Endothelial cell of umbilical vein (primary cell): ENCODE results near the gene CASK. TPM values are rescaled to one million over a fixed set of nuclear protein-coding genes. Genes with fewer than 3 reads are reported as not detected.

Experiments used
- BruUV-seq: library from RNA; stranded (reverse); fragments of 400-500 nt; replicated peaks from 2 replicates; lab custom pipeline; 2021; lab: Mats Ljungman, UMichigan
- CTCF ChIA-PET: fragments of 300-600, 350-600 bp; sonication (Branson Sonifier 250); formaldehyde crosslinking; loops from one replicate; lab custom pipeline; 2021; ENCODE audit warnings: antibody characterized with exemption, inconsistent platforms; lab: Charles Lee
- POLR2A ChIA-PET: fragments of 300-600, 350-600 bp; sonication (Branson Sonifier 250); formaldehyde crosslinking; loops from one replicate; lab custom pipeline; 2021; ENCODE audit warnings: antibody characterized with exemption, inconsistent platforms; lab: Charles Lee
- DNase-seq: peaks from one replicate; pipeline ENCODE4 v3.0.0-alpha.2; 2011; ENCODE audit warnings: low read depth, low spot score
- FAIRE-seq: peaks from 2 replicates; lab custom pipeline; 2011; peaks lifted over from hg19 to GRCh38; lab: Jason Lieb, UNC
- H2AFZ ChIP-seq: 2 replicates; pipeline ENCODE4 v1.6.0; 2012; ENCODE audit warnings: low read depth, low read length, control low read depth, inconsistent platforms
- H3K27ac ChIP-seq: 2 replicates; pipeline ENCODE4 v1.5.1; 2011; ENCODE audit warnings: low read depth, mild to moderate bottlenecking, control low read depth, low read length, moderate library complexity; ENCODE audit not compliant: insufficient read depth
- H3K27me3 ChIP-seq, 2 experiments: 2 replicates each; pipeline versions ENCODE4 v1.6.0 to v1.6.1; 2011; ENCODE audit warnings: low read length in 2 of 2, mixed read lengths in 1 of 2; ENCODE audit not compliant: control insufficient read depth in 2 of 2, insufficient read depth in 2 of 2
- H3K36me3 ChIP-seq, 2 experiments: 2 replicates in 1 of 2; 3 replicates in 1 of 2; pipeline ENCODE4 v1.5.1; 2011; ENCODE audit warnings: low read length in 2 of 2, mild to moderate bottlenecking in 1 of 2, moderate library complexity in 1 of 2; ENCODE audit not compliant: control insufficient read depth in 2 of 2, insufficient read depth in 2 of 2; ENCODE audit errors: extremely low read depth in 1 of 2
- H3K4me1 ChIP-seq: 3 replicates; pipeline ENCODE4 v1.5.1; 2011; ENCODE audit warnings: mild to moderate bottlenecking, low read length; ENCODE audit not compliant: control insufficient read depth, insufficient read depth; ENCODE audit errors: extremely low read depth
- H3K4me2 ChIP-seq: 2 replicates; pipeline ENCODE4 v1.6.1; 2011; ENCODE audit warnings: low read length, control low read depth, mixed read lengths; ENCODE audit not compliant: insufficient read depth
- H3K4me3 ChIP-seq, 3 experiments: fragments of 200-600 bp in 1 of 3; sonication (generic), shearing (Covaris generic) in 1 of 3; replicated peaks in 1 of 3; 2 replicates each; pipeline ENCODE4 v1.5.1; 2011 to 2016; ENCODE audit warnings: control low read depth in 3 of 3, low read length in 3 of 3, mild to moderate bottlenecking in 2 of 3, inconsistent platforms in 1 of 3, low read depth in 1 of 3, moderate library complexity in 1 of 3; ENCODE audit not compliant: insufficient read depth in 1 of 3
- H3K79me2 ChIP-seq: 2 replicates; pipeline ENCODE4 v1.6.0; 2012; ENCODE audit warnings: low read length, inconsistent platforms; ENCODE audit not compliant: control insufficient read depth, insufficient read depth
- H3K9ac ChIP-seq: replicated peaks from 2 replicates; pipeline ENCODE3; 2011; ENCODE audit warnings: low read length, control low read depth; ENCODE audit not compliant: insufficient read depth; ENCODE audit errors: extremely low read depth
- H3K9me1 ChIP-seq: replicated peaks from 3 replicates; pipeline ENCODE4 v1.6.0; 2011; ENCODE audit warnings: mild to moderate bottlenecking, low read length; ENCODE audit not compliant: control insufficient read depth, insufficient read depth; ENCODE audit errors: extremely low read depth
- H3K9me3 ChIP-seq: replicated peaks from 2 replicates; pipeline ENCODE4 v1.5.1; 2012; ENCODE audit warnings: low read length, inconsistent platforms; ENCODE audit not compliant: control insufficient read depth, insufficient read depth
- H4K20me1 ChIP-seq: replicated peaks from 2 replicates; pipeline ENCODE3; 2011; ENCODE audit warnings: mild to moderate bottlenecking, low read length; ENCODE audit not compliant: control insufficient read depth, insufficient read depth; ENCODE audit errors: extremely low read depth
- CTCF ChIP-seq, 2 donors: IDR thresholded peaks; 1 replicate in 1 of 2; 2 replicates in 1 of 2; pipeline ENCODE4 v1.5.1; 2011; ENCODE audit warnings: low read length in 2 of 2, mild to moderate bottlenecking in 2 of 2, moderate library complexity in 2 of 2, control low read depth in 1 of 2, inconsistent platforms in 1 of 2, low read depth in 1 of 2; ENCODE audit not compliant: insufficient read depth in 1 of 2; ENCODE audit errors: extremely low read depth in 1 of 2
- EZH2 ChIP-seq: IDR thresholded peaks from 2 replicates; pipeline ENCODE4 v1.6.1; 2012; ENCODE audit warnings: borderline replicate concordance, low read depth, mild to moderate bottlenecking, moderate library complexity, low read length, inconsistent platforms; ENCODE audit not compliant: severe bottlenecking
- FOS ChIP-seq: IDR thresholded peaks from 2 replicates; pipeline ENCODE4 v1.6.1; 2011; ENCODE audit warnings: mild to moderate bottlenecking, low read length, moderate library complexity, borderline replicate concordance; ENCODE audit not compliant: insufficient read depth
- GATA2 ChIP-seq: IDR thresholded peaks from 2 replicates; pipeline ENCODE4 v1.7.0; 2011; ENCODE audit warnings: low read depth, mild to moderate bottlenecking, moderate library complexity, mixed read lengths, low read length; ENCODE audit not compliant: insufficient read length, insufficient read depth
- JUN ChIP-seq: IDR thresholded peaks from 2 replicates; pipeline ENCODE4 v1.6.1; 2011; ENCODE audit warnings: borderline replicate concordance, low read depth; ENCODE audit not compliant: insufficient read length, insufficient read depth
- MAX ChIP-seq: IDR thresholded peaks from 2 replicates; pipeline ENCODE4 v1.6.1; 2011; ENCODE audit not compliant: insufficient read depth, insufficient read length
- MYC ChIP-seq: IDR thresholded peaks from one replicate; pipeline ENCODE4 v1.6.1; 2011; ENCODE audit warnings: mild to moderate bottlenecking, low read depth, low read length
- POLR2A ChIP-seq: IDR thresholded peaks from 2 replicates; pipeline ENCODE4 v1.6.1; 2012; ENCODE audit warnings: low read depth, mild to moderate bottlenecking, control low read depth, low read length
- POLR2AphosphoS5 ChIP-seq: IDR thresholded peaks from 2 replicates; pipeline ENCODE4 v1.6.1; 2012; ENCODE audit warnings: low read depth, mild to moderate bottlenecking, control low read depth, low read length, moderate library complexity; ENCODE audit not compliant: insufficient read depth
- dilution Hi-C: fragments of 300-500 bp; cut with MboI; formaldehyde crosslinking; loops from one replicate; pipeline ENCODE4 v1.15.0; 2019; ENCODE audit warnings: low sequenced_read_pairs; ENCODE audit not compliant: extremely low pct_ligation_motif_present
- intact Hi-C: fragments of 100-400 bp; cut with micrococcal nuclease; formaldehyde crosslinking; loops from one replicate; pipeline ENCODE4 v1.10.0; 2022
- polyA plus RNA-seq, 4 experiments: library from polyadenylated mRNA; depleted of rRNA in 3 of 4; stranded (reverse) in 3 of 4; unstranded in 1 of 4; fragments of >200 nt; gene quantifications; 2 replicates each; pipeline versions ENCODE4 v1.2.1 to v1.2.3, GENCODE V29; 2011 to 2012; ENCODE audit warnings: missing spikeins in 1 of 4
- total RNA-seq: library from RNA; stranded (reverse); gene quantifications from 2 replicates; pipeline ENCODE4 v1.2.3, GENCODE V29; 2021

The CASK gene
- total and polyA plus RNA-seq, 2 donors (not counting 3 experiments of a cell fraction or from before 2014, with no cell fraction given) = 6.4 to 30.4 TPM

GRCh38 chrX:41808047-41808446 is 115.3 kb downstream of the CASK start:
- Histone ChIP-seq H3K9me3 (no peaks in the 10 kb centered on the region), H3K79me2 (no peaks in the 10 kb centered on the region), H3K27ac (no peak overlapping the region), H3K4me1 (no peaks in the 10 kb centered on the region), H4K20me1 (no peaks in the 10 kb centered on the region), H3K9ac (no peak overlapping the region), H3K9me1 (no peaks in the 10 kb centered on the region), H3K4me2 (no peak overlapping the region), H3K27me3 (no peaks in the 10 kb centered on the region), H2AFZ (no peak overlapping the region), H3K36me3 (no peaks in the 10 kb centered on the region), H3K4me3 (no peak overlapping the region)
- FAIRE-seq (no peak), DNase-seq (no peak)
- POLR2A ChIA-PET = no interaction called here
- dilution Hi-C loops = no loop called here
- CTCF ChIA-PET = no interaction called here
- TF ChIP-seq GATA2 = no peak
- TF ChIP-seq MAX = no peak
- TF ChIP-seq POLR2A = no peak
- no peak for TF ChIP-seq EZH2
- TF ChIP-seq MYC = no peak
- TF ChIP-seq CTCF (IDR thresholded peaks at IDR 0.05; ENCODE audit: extremely low read depth in 1 of 2, insufficient read depth in 1 of 2, low read depth in 1 of 2, low read length in 2 of 2) = no peak
- no peak for TF ChIP-seq JUN
- TF ChIP-seq FOS = no peak
- no peak for TF ChIP-seq POLR2AphosphoS5
- no TSS peak for BruUV-seq
- intact Hi-C loops = no loop called here
